Nephron (organoid): ENCODE measurements around the gene METTL14.
"Not testable (repeated sequence)": the region's sequence is repeated elsewhere in the genome, so short reads cannot be mapped to it uniquely, and the experiment has no call there.

Source experiments
- H3K27ac Mint-ChIP-seq, 3 experiments: 2 replicates each; pipeline ENCODE4 v1.8.0; 2020; ENCODE audit warnings: mixed read lengths in 3 of 3, mild to moderate bottlenecking in 2 of 3, moderate library complexity in 1 of 3
- H3K27me3 Mint-ChIP-seq: 2 replicates; pipeline ENCODE4 v1.8.0; 2021; ENCODE audit warnings: low read depth, mild to moderate bottlenecking, moderate library complexity, mixed read lengths
- H3K36me3 Mint-ChIP-seq: 2 replicates; pipeline ENCODE4 v1.8.0; 2020; ENCODE audit warnings: low read depth, mixed read lengths
- H3K4me1 Mint-ChIP-seq: 2 replicates; pipeline ENCODE4 v1.8.0; 2020; ENCODE audit warnings: mixed read lengths
- H3K4me3 Mint-ChIP-seq, 3 experiments: 2 replicates each; pipeline ENCODE4 v1.8.0; 2020; ENCODE audit warnings: mild to moderate bottlenecking in 3 of 3, mixed read lengths in 3 of 3, moderate library complexity in 2 of 3
- H3K9me3 Mint-ChIP-seq: 2 replicates; pipeline ENCODE4 v1.8.0; 2020; ENCODE audit warnings: mixed read lengths
- TF ChIP-seq, protein P1 (sequence below), 3 experiments: fragments of 200-600 bp; sonication (generic); IDR thresholded peaks; one replicate each; pipeline ENCODE4 v1.5.0; 2021; ENCODE audit warnings: antibody characterized with exemption in 3 of 3; ENCODE audit not compliant: unreplicated experiment in 3 of 3

Gene METTL14

DNA sequence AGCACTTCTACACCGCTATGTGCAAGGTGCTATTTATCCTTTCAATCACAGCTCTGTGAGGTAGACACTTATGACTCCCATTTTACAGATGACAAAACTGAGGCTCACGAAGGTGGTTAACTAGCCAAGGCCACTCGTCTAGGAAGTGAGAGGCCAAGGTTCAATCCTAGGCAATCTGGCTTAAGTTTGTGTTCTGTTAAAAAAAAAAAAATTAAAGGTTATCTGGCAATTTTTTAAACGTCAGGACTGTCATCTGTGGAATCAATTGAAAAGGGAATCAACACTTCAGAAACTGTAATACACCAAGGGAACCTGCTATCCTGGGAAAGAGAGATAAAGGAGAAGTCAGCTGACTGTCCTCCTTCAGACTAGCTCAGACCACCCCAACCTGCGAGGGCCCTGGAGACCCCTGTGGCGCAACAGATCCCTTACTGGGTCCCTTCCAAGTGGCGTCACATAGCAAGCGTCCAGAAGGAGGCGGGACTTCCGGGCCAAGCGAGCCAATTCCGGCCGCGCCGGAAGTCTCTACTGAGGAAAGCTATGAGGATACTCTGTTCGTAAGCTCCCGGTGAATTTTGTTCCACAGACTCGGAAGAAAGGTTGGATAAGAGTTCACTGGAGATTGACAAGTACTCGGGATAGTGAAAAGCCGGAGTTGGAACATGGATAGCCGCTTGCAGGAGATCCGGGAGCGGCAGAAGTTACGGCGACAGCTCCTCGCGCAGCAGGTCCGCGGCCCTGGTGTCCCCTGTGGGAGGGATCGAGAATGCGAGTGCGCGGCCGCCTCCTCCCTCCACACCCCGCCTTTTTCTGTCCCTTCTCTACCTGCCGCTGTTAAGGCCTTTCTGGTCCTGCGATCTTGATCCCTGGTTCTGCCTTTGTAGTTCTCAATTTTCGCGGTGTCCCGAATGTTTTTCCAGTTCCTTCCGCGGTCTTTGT, at the start of gene METTL14:
TSS of gene METTL14 (plus strand) at position 520 of the 939 bp plus-strand sequence. CDS start at position 663, 143 bp downstream.
- no peaks in the 10 kb centered on the region for H3K27me3 Mint-ChIP-seq
- no peaks in the 10 kb centered on the region for H3K9me3 Mint-ChIP-seq
- peak within 1 kb of the TSS; percentile 95 to 100 (median 96) for H3K4me3 Mint-ChIP-seq
- H3K4me1 Mint-ChIP-seq = peaks cover 22% of the 10 kb centered on the region
- TF ChIP-seq, protein P1, sequence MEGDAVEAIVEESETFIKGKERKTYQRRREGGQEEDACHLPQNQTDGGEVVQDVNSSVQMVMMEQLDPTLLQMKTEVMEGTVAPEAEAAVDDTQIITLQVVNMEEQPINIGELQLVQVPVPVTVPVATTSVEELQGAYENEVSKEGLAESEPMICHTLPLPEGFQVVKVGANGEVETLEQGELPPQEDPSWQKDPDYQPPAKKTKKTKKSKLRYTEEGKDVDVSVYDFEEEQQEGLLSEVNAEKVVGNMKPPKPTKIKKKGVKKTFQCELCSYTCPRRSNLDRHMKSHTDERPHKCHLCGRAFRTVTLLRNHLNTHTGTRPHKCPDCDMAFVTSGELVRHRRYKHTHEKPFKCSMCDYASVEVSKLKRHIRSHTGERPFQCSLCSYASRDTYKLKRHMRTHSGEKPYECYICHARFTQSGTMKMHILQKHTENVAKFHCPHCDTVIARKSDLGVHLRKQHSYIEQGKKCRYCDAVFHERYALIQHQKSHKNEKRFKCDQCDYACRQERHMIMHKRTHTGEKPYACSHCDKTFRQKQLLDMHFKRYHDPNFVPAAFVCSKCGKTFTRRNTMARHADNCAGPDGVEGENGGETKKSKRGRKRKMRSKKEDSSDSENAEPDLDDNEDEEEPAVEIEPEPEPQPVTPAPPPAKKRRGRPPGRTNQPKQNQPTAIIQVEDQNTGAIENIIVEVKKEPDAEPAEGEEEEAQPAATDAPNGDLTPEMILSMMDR (IDR thresholded peaks at IDR 0.05; ENCODE audit: unreplicated experiment in 3 of 3) = peak in 1 of 3 experiments; percentile 23
- H3K36me3 Mint-ChIP-seq = peaks cover 15% of the 10 kb centered on the region
- H3K27ac Mint-ChIP-seq = peak within 1 kb of the TSS; percentile 88 to 94 (median 94)

DNA sequence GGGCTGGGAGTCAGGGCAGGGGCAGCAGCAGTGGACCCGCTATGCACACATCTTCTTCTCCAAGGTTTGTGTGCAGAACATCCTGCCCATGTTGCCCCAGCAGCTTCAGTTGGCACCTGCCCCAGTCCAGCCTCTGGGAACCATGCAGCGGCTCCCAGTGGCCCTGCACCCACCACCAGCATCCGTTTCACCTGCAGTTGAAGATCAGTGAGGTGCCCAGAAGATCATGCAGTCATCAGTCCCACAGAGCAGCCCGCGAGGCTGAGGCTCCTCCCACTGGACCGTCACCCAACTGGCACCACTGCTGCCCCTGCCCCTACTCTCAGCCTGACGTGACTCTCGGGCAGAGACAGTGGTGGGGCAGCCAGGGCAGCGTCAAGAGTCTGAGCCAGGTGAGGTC, 49.1 kb upstream of the METTL14 start:
- H3K4me1 Mint-ChIP-seq, H3K9me3 Mint-ChIP-seq, H3K4me3 Mint-ChIP-seq, H3K27me3 Mint-ChIP-seq, H3K27ac Mint-ChIP-seq: not testable (repeated sequence)
- peaks cover 14% of the 10 kb centered on the region for H3K36me3 Mint-ChIP-seq

DNA sequence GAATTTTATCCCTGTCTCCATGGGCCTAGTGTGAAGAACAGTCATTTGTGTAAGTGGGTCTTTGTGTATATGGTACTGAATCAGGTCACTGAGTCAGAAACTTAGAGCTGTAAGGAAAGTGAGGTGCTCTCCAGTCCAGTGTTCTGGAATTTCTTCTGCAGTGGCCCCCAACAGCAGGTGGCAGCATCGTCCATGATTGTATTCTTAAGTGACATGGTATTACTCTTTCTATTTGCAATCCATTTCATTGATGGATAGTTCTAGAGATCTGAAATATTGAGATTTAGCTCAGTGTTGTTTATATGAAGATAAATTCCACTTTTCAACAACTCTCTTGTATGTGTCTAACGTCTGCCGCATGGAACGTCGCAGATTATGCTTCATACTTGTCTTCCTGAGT, 20.5 kb upstream of the METTL14 start:
- not testable (repeated sequence) for H3K27ac Mint-ChIP-seq, H3K9me3 Mint-ChIP-seq, H3K4me1 Mint-ChIP-seq, H3K36me3 Mint-ChIP-seq, H3K4me3 Mint-ChIP-seq, H3K27me3 Mint-ChIP-seq

DNA sequence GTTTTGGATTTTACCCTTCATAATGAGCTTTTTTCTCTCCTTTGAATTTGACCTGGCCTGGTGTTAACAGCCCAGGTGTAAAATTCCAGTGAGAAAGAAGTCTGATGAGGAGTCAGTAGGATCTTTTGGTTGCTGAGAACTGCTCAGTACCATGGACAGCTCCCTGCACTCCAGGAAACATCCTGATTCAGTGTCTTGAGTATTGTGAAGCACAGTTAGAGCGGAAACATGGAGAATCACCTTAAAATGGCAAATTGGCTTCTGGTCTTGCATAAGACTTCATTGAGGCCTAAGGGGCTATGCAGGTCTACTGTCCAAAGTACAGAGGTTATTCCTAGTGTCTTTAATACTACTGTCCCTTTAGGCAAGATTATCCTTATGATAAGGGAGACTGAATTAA, 16.0 kb upstream of the METTL14 start:
- H3K27ac Mint-ChIP-seq, H3K4me1 Mint-ChIP-seq, H3K4me3 Mint-ChIP-seq, H3K36me3 Mint-ChIP-seq, H3K27me3 Mint-ChIP-seq, H3K9me3 Mint-ChIP-seq: not testable (repeated sequence)

DNA sequence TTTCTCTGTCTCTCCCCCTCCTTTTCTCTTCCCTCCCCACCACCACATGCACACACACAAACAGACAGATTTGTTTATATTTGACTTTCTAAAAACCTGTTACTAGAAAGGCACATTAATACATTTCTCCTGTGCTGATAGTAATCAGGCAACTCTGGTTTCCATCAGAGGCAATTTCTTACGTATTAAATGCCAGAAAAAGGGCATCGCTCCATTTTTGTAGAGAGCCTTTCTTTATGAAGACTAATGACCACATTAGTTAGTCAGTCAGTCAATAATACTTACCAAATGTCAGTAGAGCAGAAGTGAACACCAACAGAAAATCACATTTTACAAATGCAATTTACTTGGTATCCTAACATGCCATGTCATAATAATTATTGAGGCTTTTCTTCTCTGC, 14.2 kb upstream of the METTL14 start:
- not testable (repeated sequence) for H3K27ac Mint-ChIP-seq, H3K36me3 Mint-ChIP-seq, H3K4me3 Mint-ChIP-seq, H3K9me3 Mint-ChIP-seq, H3K4me1 Mint-ChIP-seq, H3K27me3 Mint-ChIP-seq

DNA sequence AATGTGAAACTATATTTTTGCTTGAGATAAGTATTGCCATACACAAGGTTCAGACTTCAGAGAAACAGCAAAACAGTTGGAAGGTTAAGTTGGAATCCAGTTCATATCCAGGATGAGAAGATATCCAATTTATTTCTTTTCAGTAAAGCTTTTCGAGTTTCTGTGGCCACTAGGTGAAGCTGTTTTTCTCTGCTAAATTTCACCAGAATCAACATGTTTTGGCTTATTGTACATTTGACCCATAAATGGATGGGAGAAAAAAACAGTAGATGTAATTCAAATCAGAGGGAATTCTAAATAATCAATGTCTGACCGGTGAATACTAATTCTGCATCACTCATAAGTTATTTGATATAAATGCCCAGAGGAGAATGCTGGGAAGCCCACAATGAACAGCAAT, 9.1 kb upstream of the METTL14 start:
- Mint-ChIP-seq H3K36me3 (no peaks in the 10 kb centered on the region), H3K4me1 (no peaks in the 10 kb centered on the region), H3K27ac (no peak overlapping the region), H3K9me3 (no peaks in the 10 kb centered on the region), H3K4me3 (no peak overlapping the region), H3K27me3 (no peaks in the 10 kb centered on the region)
- TF ChIP-seq, protein P1 (IDR thresholded peaks at IDR 0.05; ENCODE audit: unreplicated experiment in 3 of 3) = no peak

DNA sequence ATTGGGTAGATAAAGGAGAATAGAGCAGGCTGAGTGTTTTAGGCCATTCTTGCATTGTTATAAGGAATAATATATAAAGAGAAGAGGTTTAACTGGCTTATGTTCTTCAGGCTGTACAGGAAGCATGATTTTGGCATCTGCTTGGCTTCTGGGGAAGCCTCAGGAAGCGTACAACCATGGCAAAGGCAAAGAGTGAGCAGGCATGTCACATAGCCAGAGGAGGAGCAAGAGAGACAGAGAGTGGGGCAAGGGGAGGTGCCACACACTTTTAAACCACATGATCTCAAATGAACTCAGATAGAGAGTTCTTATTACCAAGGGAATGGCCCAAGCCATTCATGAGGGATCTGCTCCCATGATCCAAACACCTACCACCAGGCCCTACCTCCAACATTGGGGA, 4.4 kb upstream of the METTL14 start:
- H3K4me3 Mint-ChIP-seq = no peak overlapping the region
- H3K4me1 Mint-ChIP-seq = peaks cover 8% of the 10 kb centered on the region
- H3K27ac Mint-ChIP-seq = no peak overlapping the region
- H3K9me3 Mint-ChIP-seq = no peaks in the 10 kb centered on the region
- no peaks in the 10 kb centered on the region for H3K36me3 Mint-ChIP-seq
- TF ChIP-seq, protein P1 (IDR thresholded peaks at IDR 0.05; ENCODE audit: unreplicated experiment in 3 of 3) = no peak
- no peaks in the 10 kb centered on the region for H3K27me3 Mint-ChIP-seq

DNA sequence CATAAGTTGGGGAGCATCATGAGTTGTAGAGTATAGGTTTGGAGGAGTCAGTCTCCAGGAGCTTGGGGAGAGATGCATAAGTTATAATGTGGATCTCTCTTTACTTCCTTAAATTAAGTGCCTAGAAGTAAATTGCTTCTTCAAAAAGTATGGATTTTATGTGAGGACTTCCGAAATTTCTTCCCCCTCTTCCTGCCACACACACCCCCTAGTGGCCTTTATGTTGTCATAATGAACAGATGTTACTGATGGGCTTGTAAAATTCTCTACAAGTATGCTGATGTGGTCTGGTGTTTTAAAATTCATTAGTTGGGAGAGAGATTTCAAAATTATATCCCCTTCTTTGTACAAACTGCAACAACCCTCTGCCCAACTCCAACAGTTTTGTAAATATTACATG, 2.3 kb upstream of the METTL14 start:
- Mint-ChIP-seq H3K27ac (peak overlapping the region in 2 of 3 experiments; percentile 9 to 12), H3K9me3 (no peaks in the 10 kb centered on the region), H3K27me3 (no peaks in the 10 kb centered on the region), H3K4me3 (peak overlapping the region; percentile 14 to 54 (median 51)), H3K4me1 (peaks cover 22% of the 10 kb centered on the region), H3K36me3 (peaks cover 8% of the 10 kb centered on the region)
- TF ChIP-seq, protein P1 (IDR thresholded peaks at IDR 0.05; ENCODE audit: unreplicated experiment in 3 of 3) = peak; percentile 21 to 43 (median 36)
